Endodermal cell (in vitro differentiated cells): ENCODE data around the gene ELAPOR1. TPM values are rescaled to one million over a fixed set of nuclear protein-coding genes. Genes with fewer than 3 reads are reported as not detected.

Experiments used
- DNase-seq: peaks from one replicate; pipeline ENCODE4 v3.0.0-alpha.2; 2017
- H3K27ac ChIP-seq: 2 replicates; pipeline ENCODE4 v1.5.1; 2013; ENCODE audit warnings: mild to moderate bottlenecking, low read depth, low read length, moderate library complexity
- H3K27me3 ChIP-seq: 2 replicates; pipeline ENCODE4 v1.6.1; 2013; ENCODE audit warnings: mild to moderate bottlenecking, low read length, moderate library complexity; ENCODE audit not compliant: insufficient read depth, control insufficient read depth, poor library complexity, severe bottlenecking
- H3K36me3 ChIP-seq: 2 replicates; pipeline ENCODE4 v1.7.0; 2013; ENCODE audit warnings: mild to moderate bottlenecking, low read length, moderate library complexity; ENCODE audit not compliant: control insufficient read depth, insufficient read depth
- H3K4me1 ChIP-seq: one replicate; pipeline ENCODE4 v1.7.0; 2013; ENCODE audit warnings: low read length; ENCODE audit not compliant: control insufficient read depth, insufficient read depth
- H3K4me3 ChIP-seq: 2 replicates; pipeline ENCODE4 v1.5.1; 2013; ENCODE audit warnings: mild to moderate bottlenecking, low read length, moderate library complexity
- H3K9ac ChIP-seq: 2 replicates; pipeline ENCODE4 v1.6.1; 2013; ENCODE audit warnings: mild to moderate bottlenecking, low read length, moderate library complexity; ENCODE audit not compliant: poor library complexity, severe bottlenecking; ENCODE audit errors: extremely low read depth
- H3K9me3 ChIP-seq: 2 replicates; pipeline ENCODE4 v1.6.1; 2013; ENCODE audit warnings: mild to moderate bottlenecking, low read length, moderate library complexity; ENCODE audit not compliant: control insufficient read depth
- H3K27ac Mint-ChIP-seq: 2 replicates; pipeline ENCODE4 v1.8.0; 2020; ENCODE audit warnings: mixed read lengths
- H3K27me3 Mint-ChIP-seq: 2 replicates; pipeline ENCODE4 v1.8.0; 2021; ENCODE audit warnings: mild to moderate bottlenecking, mixed read lengths; ENCODE audit not compliant: insufficient read depth
- H3K36me3 Mint-ChIP-seq: 2 replicates; pipeline ENCODE4 v1.8.0; 2020; ENCODE audit warnings: low read depth, mixed read lengths
- H3K4me1 Mint-ChIP-seq: 2 replicates; pipeline ENCODE4 v1.8.0; 2020; ENCODE audit warnings: mixed read lengths
- H3K4me3 Mint-ChIP-seq: 2 replicates; pipeline ENCODE4 v1.8.0; 2020; ENCODE audit warnings: mild to moderate bottlenecking, moderate library complexity, mixed read lengths
- H3K9me3 Mint-ChIP-seq: 2 replicates; pipeline ENCODE4 v1.8.0; 2020; ENCODE audit warnings: mild to moderate bottlenecking, mixed read lengths
- CTCF ChIP-seq: fragments of 200-600 bp; sonication (generic); conservative IDR thresholded peaks from 2 replicates; pipeline ENCODE4 v1.5.0; 2021; ENCODE audit warnings: antibody characterized with exemption, mild to moderate bottlenecking
- WGBS, 2 experiments: methylation state at CpG; one replicate each; pipeline versions ENCODE4 v1.1.5 to v1.1.7; 2013; ENCODE audit warnings: missing lambda C conversion rate in 2 of 2, mixed read lengths in 1 of 2; ENCODE audit not compliant: insufficient coverage in 1 of 2, insufficient read length in 1 of 2; 5-methylcytosine and 5-hydroxymethylcytosine counted together
- total RNA-seq, 2 donors: library from RNA; stranded (reverse); fragmentation: NEBNext Ultra II Directional in 1 of 2; extraction: Animal tissue kit (Norgen Biotek cat#: 25700) in 1 of 2; gene quantifications; 2 replicates in 1 of 2; 3 replicates in 1 of 2; pipeline ENCODE4 v1.2.1, GENCODE V29; 2021

ELAPOR1 gene
- total RNA-seq, 2 donors from 2014 or later, result 0.48 to 0.89 TPM

GRCh38 chr1:109133815-109134214, 19.9 kb downstream of the ELAPOR1 start:
- Histone ChIP-seq H3K9ac (no peak overlapping the region), H3K4me1 (peaks cover 4% of the 10 kb centered on the region), H3K4me3 (no peak overlapping the region), H3K9me3 (no peaks in the 10 kb centered on the region), H3K36me3 (no peaks in the 10 kb centered on the region), H3K27ac (no peak overlapping the region), H3K27me3 (no peaks in the 10 kb centered on the region)
- no peak for DNase-seq
- Mint-ChIP-seq H3K9me3 (no peaks in the 10 kb centered on the region), H3K4me3 (no peak overlapping the region), H3K36me3 (no peaks in the 10 kb centered on the region), H3K27me3 (no peaks in the 10 kb centered on the region), H3K4me1 (peaks cover 21% of the 10 kb centered on the region), H3K27ac (no peak overlapping the region)
- TF ChIP-seq CTCF, result no peak
- 89 to 100% methylated on average over 2 of the region's 2 CpGs for WGBS, 2 experiments

- peaks cover 4% of the 10 kb centered on the region for H3K4me1 ChIP-seq
- H3K27me3 Mint-ChIP-seq, result no peaks in the 10 kb centered on the region
- no peak overlapping the region for H3K4me3 Mint-ChIP-seq
- no peak overlapping the region for H3K9ac ChIP-seq
- H3K27me3 ChIP-seq, result no peaks in the 10 kb centered on the region
- no peaks in the 10 kb centered on the region for H3K9me3 Mint-ChIP-seq
- no peak for DNase-seq
- H3K4me3 ChIP-seq, result no peak overlapping the region
- H3K9me3 ChIP-seq, result no peaks in the 10 kb centered on the region
- H3K27ac Mint-ChIP-seq, result no peak overlapping the region
- H3K36me3 Mint-ChIP-seq, result no peaks in the 10 kb centered on the region
- WGBS, 2 experiments, result 74 to 78% methylated on average over 6 to 7 of the region's 7 CpGs
- peaks cover 21% of the 10 kb centered on the region for H3K4me1 Mint-ChIP-seq
- TF ChIP-seq CTCF, result no peak
- no peak overlapping the region for H3K27ac ChIP-seq
- H3K36me3 ChIP-seq, result no peaks in the 10 kb centered on the region
Measured at GRCh38 chr1:109134423-109134822, 20.5 kb downstream of the ELAPOR1 start.

GRCh38 chr1:109135940-109136339, 22.0 kb downstream of the ELAPOR1 start:
- H3K9me3 ChIP-seq, result no peaks in the 10 kb centered on the region
- TF ChIP-seq CTCF, result no peak
- no peak overlapping the region for H3K4me3 Mint-ChIP-seq
- 89 to 92% methylated on average over 2 to 3 of the region's 3 CpGs for WGBS, 2 experiments
- H3K4me1 Mint-ChIP-seq, result peaks cover 21% of the 10 kb centered on the region
- no peaks in the 10 kb centered on the region for H3K36me3 Mint-ChIP-seq
- no peak overlapping the region for H3K4me3 ChIP-seq
- no peaks in the 10 kb centered on the region for H3K9me3 Mint-ChIP-seq
- H3K27me3 Mint-ChIP-seq, result no peaks in the 10 kb centered on the region
- no peak overlapping the region for H3K27ac ChIP-seq
- H3K36me3 ChIP-seq, result no peaks in the 10 kb centered on the region
- no peaks in the 10 kb centered on the region for H3K27me3 ChIP-seq
- no peak for DNase-seq
- H3K27ac Mint-ChIP-seq, result no peak overlapping the region
- H3K9ac ChIP-seq, result no peak overlapping the region
- peaks cover 4% of the 10 kb centered on the region for H3K4me1 ChIP-seq
